ENCODE measurements around the gene CUL9. TPM values are rescaled to one million over a fixed set of nuclear protein-coding genes. Genes with fewer than 3 reads are reported as not detected.

CUL9 gene
- polyA plus RNA-seq, 1 donor (not counting 4 experiments of a cell fraction or from before 2014, with no cell fraction given), result 21.6 TPM

GRCh38 chr6:43203718-43204095, 21.7 kb downstream of the CUL9 start:
- DNase-seq (ENCODE audit: low read depth, low spot score), result no peak
- H3K79me2 ChIP-seq (ENCODE audit: control insufficient read depth, insufficient read depth, low read length), result no peaks in the 10 kb centered on the region
- peaks cover 3% of the 10 kb centered on the region for H3K9me1 ChIP-seq (ENCODE audit: control insufficient read depth, extremely low read depth, insufficient read depth, low read length)
- no peak overlapping the region for H3K9ac ChIP-seq (ENCODE audit: control insufficient read depth, extremely low read depth, insufficient read depth, low read length)
- TF ChIP-seq, protein P1, sequence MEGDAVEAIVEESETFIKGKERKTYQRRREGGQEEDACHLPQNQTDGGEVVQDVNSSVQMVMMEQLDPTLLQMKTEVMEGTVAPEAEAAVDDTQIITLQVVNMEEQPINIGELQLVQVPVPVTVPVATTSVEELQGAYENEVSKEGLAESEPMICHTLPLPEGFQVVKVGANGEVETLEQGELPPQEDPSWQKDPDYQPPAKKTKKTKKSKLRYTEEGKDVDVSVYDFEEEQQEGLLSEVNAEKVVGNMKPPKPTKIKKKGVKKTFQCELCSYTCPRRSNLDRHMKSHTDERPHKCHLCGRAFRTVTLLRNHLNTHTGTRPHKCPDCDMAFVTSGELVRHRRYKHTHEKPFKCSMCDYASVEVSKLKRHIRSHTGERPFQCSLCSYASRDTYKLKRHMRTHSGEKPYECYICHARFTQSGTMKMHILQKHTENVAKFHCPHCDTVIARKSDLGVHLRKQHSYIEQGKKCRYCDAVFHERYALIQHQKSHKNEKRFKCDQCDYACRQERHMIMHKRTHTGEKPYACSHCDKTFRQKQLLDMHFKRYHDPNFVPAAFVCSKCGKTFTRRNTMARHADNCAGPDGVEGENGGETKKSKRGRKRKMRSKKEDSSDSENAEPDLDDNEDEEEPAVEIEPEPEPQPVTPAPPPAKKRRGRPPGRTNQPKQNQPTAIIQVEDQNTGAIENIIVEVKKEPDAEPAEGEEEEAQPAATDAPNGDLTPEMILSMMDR (optimal IDR thresholded peaks at IDR 0.05 in 1 of 3, IDR thresholded peaks at IDR 0.05 in 1 of 3, conservative IDR thresholded peaks at IDR 0.05 in 1 of 3; ENCODE audit: extremely low read depth in 1 of 3, insufficient read depth in 2 of 3, low read length in 3 of 3), result no peak
- TF ChIP-seq EZH2 (IDR thresholded peaks at IDR 0.05; ENCODE audit: low read length), result no peak
- H2AFZ ChIP-seq (ENCODE audit: control insufficient read depth, low read length), result no peak overlapping the region
- H3K36me3 ChIP-seq (ENCODE audit: control insufficient read depth in 2 of 2, extremely low read depth in 1 of 2, insufficient read depth in 2 of 2, low read length in 2 of 2), result peaks cover 30 to 35% of the 10 kb centered on the region in 2 experiments
- no peaks in the 10 kb centered on the region for H3K27me3 ChIP-seq (ENCODE audit: control insufficient read depth, extremely low read depth, insufficient read depth, low read length)
- H3K4me2 ChIP-seq (ENCODE audit: control insufficient read depth, extremely low read depth, insufficient read depth, low read depth, low read length), result no peak overlapping the region
- dilution Hi-C loops (cut with MboI; ENCODE audit: extremely low pct_ligation_motif_present, low sequenced_read_pairs), result no loop called here
- peaks cover 7% of the 10 kb centered on the region for H3K4me1 ChIP-seq (ENCODE audit: control insufficient read depth, extremely low read depth, insufficient read depth, low read length)
- H3K4me3 ChIP-seq (ENCODE audit: control insufficient read depth in 2 of 3, extremely low read depth in 1 of 3, insufficient read depth in 2 of 3, low read depth in 1 of 3, low read length in 3 of 3), result no peak overlapping the region
- H3K27ac ChIP-seq (ENCODE audit: control insufficient read depth, insufficient read depth, low read length), result no peak overlapping the region
- no peak for FAIRE-seq
- no peaks in the 10 kb centered on the region for H3K9me3 ChIP-seq (ENCODE audit: control insufficient read depth, low read depth, low read length)
- no peaks in the 10 kb centered on the region for H4K20me1 ChIP-seq (ENCODE audit: control insufficient read depth, extremely low read depth, insufficient read depth, low read length)

GRCh38 chr6:43204271-43205105, 22.5 kb downstream of the CUL9 start:
- Histone ChIP-seq H4K20me1 (ENCODE audit: control insufficient read depth, extremely low read depth, insufficient read depth, low read length) (no peaks in the 10 kb centered on the region), H3K4me2 (ENCODE audit: control insufficient read depth, extremely low read depth, insufficient read depth, low read depth, low read length) (no peak overlapping the region), H3K9ac (ENCODE audit: control insufficient read depth, extremely low read depth, insufficient read depth, low read length) (no peak overlapping the region), H3K4me1 (ENCODE audit: control insufficient read depth, extremely low read depth, insufficient read depth, low read length) (peaks cover 3% of the 10 kb centered on the region), H3K27ac (ENCODE audit: control insufficient read depth, insufficient read depth, low read length) (no peak overlapping the region), H3K27me3 (ENCODE audit: control insufficient read depth, extremely low read depth, insufficient read depth, low read length) (no peaks in the 10 kb centered on the region), H3K9me3 (ENCODE audit: control insufficient read depth, low read depth, low read length) (no peaks in the 10 kb centered on the region), H3K79me2 (ENCODE audit: control insufficient read depth, insufficient read depth, low read length) (no peaks in the 10 kb centered on the region), H3K9me1 (ENCODE audit: control insufficient read depth, extremely low read depth, insufficient read depth, low read length) (no peaks in the 10 kb centered on the region), H3K4me3 (ENCODE audit: control insufficient read depth in 2 of 3, extremely low read depth in 1 of 3, insufficient read depth in 2 of 3, low read depth in 1 of 3, low read length in 3 of 3) (no peak overlapping the region), H3K36me3 (ENCODE audit: control insufficient read depth in 2 of 2, extremely low read depth in 1 of 2, insufficient read depth in 2 of 2, low read length in 2 of 2) (peaks cover 27 to 35% of the 10 kb centered on the region in 2 experiments), H2AFZ (ENCODE audit: control insufficient read depth, low read length) (no peak overlapping the region)
- FAIRE-seq (no peak), DNase-seq (ENCODE audit: low read depth, low spot score) (no peak)
- dilution Hi-C loops (cut with MboI; ENCODE audit: extremely low pct_ligation_motif_present, low sequenced_read_pairs), result no loop called here
- TF ChIP-seq, protein P1 (optimal IDR thresholded peaks at IDR 0.05 in 1 of 3, IDR thresholded peaks at IDR 0.05 in 1 of 3, conservative IDR thresholded peaks at IDR 0.05 in 1 of 3; ENCODE audit: extremely low read depth in 1 of 3, insufficient read depth in 2 of 3, low read length in 3 of 3), result no peak
- TF ChIP-seq EZH2 (IDR thresholded peaks at IDR 0.05; ENCODE audit: low read length), result no peak
